Measurements from ENCODE around the gene SLC30A4.
"Not testable (repeated sequence)": the region's sequence is repeated elsewhere in the genome, so short reads cannot be mapped to it uniquely, and the experiment has no call there.

SLC30A4 gene

DNA sequence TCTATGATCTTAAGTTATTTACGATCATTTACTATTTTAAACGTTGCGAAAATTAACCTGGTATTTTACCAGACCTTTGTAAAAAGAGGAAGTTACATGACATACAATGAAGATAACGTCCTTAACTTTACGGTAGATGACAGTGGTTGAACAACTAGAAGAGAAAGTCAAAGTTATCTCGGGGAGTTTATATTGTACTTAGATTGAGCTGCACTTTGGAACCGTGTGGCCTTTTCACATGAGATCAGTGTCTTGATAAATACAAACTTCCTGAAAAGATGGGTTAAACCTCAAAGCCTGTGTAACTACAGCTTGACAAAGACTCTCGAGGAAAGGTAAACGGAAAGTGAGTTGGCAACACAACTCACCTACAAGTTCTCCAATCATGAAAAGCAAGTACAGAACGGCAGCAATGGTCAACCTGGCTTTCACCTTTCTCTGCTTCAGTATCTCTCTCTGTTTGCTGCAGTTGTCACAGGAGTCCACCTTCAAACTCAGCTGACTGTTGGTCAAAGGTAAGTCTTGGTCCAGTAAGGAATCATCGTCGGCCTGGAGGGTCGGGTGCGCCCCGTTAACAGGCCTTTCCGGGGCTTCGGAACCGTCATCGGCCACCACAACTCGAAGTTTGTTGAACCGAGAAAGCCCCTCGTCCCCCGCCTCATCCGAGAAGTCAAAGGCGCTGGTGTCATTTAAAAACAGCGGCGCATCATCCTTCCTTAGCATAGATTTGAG is 793 bp downstream of the SLC30A4 start:
- peak overlapping the region; percentile 65 to 68 for H3K4me3 ChIP-seq (replicated peaks in 1 of 2; ENCODE audit: low read depth in 2 of 2, low read length in 2 of 2)
- TF ChIP-seq, protein P1, sequence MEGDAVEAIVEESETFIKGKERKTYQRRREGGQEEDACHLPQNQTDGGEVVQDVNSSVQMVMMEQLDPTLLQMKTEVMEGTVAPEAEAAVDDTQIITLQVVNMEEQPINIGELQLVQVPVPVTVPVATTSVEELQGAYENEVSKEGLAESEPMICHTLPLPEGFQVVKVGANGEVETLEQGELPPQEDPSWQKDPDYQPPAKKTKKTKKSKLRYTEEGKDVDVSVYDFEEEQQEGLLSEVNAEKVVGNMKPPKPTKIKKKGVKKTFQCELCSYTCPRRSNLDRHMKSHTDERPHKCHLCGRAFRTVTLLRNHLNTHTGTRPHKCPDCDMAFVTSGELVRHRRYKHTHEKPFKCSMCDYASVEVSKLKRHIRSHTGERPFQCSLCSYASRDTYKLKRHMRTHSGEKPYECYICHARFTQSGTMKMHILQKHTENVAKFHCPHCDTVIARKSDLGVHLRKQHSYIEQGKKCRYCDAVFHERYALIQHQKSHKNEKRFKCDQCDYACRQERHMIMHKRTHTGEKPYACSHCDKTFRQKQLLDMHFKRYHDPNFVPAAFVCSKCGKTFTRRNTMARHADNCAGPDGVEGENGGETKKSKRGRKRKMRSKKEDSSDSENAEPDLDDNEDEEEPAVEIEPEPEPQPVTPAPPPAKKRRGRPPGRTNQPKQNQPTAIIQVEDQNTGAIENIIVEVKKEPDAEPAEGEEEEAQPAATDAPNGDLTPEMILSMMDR (IDR thresholded peaks at IDR 0.05; ENCODE audit: low read depth, low read length), result no peak
- peak in 1 of 2 donors; percentile 9 for DNase-seq (ENCODE audit: low read depth in 2 of 2)

DNA sequence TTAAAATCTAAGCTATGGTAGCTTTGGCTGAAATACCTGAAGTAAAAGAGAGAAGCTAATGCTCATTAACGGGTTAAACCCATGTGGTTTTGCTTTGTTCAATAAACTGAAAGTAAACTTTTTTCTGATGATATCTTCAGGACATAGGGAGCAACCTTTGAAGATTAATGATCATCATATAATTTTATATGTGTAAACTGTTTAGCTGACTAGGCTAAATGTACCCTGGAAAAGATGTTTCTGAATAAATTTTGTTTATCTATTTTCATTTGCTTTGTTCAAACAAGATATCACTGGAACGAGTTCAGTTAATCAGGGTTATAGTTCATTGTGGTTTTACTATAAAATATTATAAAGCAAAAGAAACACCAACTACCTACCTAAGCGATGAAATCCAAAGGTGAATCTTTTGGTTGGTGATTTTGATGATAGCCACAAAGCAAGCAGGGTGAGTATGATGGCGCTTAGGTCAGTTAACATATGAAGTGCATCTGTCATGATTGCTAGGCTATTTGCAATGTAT is 11.7 kb downstream of the SLC30A4 start:
- H3K4me3 ChIP-seq (replicated peaks in 1 of 2; ENCODE audit: low read depth in 2 of 2, low read length in 2 of 2), result no peak overlapping the region
- TF ChIP-seq, protein P1 (IDR thresholded peaks at IDR 0.05; ENCODE audit: low read depth, low read length), result no peak
- DNase-seq (ENCODE audit: low read depth in 2 of 2), result no peak

DNA sequence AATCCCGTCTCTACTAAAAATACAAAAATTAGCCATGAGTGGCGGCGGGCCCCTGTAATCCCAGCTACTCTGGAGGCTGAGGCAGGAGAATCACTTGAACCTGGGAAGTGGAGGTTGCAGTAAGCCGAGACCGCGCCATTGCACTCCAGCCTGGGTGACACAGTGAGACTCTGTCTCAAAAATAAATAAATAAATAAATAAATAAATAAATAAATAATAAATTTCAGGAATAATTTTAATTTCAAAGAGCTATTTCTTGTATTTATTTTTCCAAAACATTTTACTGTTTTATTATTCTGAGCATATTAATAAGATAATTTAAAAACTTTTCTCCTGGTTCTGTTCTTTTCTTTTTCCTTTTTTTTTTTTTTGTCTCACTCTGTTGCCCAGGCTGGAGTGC is 15.4 kb downstream of the SLC30A4 start:
- not testable (repeated sequence) for DNase-seq (ENCODE audit: low read depth in 2 of 2); H3K4me3 ChIP-seq (replicated peaks in 1 of 2; ENCODE audit: low read depth in 2 of 2, low read length in 2 of 2)

DNA sequence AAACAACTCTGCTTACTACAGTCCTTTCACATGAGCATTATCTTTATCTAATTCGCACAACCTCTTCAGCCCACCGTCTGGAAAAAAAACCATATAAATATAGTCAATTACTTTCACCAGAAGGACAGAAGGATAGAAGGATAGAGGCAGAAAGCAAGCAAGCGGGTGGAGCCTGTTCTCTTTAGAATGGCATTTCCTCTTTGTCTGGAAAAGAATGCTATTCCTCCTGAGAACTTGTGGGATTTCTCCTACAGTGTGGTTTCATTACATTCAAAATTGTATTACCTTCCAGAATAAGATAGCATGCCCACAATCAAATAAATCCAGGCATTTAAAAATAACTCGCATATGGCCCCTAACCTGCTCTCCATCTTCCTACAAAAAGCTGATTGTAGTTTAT is 23.1 kb downstream of the SLC30A4 start:
- peak; percentile 26 to 48 for DNase-seq (ENCODE audit: low read depth in 2 of 2)
- TF ChIP-seq, protein P1 (IDR thresholded peaks at IDR 0.05; ENCODE audit: low read depth, low read length), result no peak

DNA sequence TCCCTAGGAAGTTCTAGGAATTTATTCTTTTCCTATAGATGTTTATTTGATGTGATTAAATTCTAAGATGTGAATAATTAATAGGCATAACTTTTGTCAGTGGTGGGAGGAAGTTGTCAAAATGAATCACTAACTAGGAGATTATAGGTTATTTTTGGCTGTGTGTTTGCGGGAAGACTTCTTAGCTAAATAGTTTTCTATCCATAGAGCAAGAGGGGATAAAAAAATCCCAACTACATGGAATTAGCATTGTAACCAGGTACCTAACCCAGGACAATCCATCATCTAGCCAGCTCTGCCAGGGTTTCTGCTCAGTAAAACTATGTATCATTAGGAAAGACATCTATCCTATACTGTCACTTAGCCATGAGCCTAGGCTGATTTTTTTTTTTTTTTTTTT is 23.9 kb downstream of the SLC30A4 start:
- no peak for DNase-seq (ENCODE audit: low read depth in 2 of 2)
- H3K4me3 ChIP-seq (replicated peaks in 1 of 2; ENCODE audit: low read depth in 2 of 2, low read length in 2 of 2), result no peak overlapping the region
- TF ChIP-seq, protein P1 (IDR thresholded peaks at IDR 0.05; ENCODE audit: low read depth, low read length), result no peak

More for the DNA sequence above, 23.1 kb downstream of the SLC30A4 start:
- H3K4me3 ChIP-seq (replicated peaks in 1 of 2; ENCODE audit: low read depth in 2 of 2, low read length in 2 of 2), result no peak overlapping the region

DNA sequence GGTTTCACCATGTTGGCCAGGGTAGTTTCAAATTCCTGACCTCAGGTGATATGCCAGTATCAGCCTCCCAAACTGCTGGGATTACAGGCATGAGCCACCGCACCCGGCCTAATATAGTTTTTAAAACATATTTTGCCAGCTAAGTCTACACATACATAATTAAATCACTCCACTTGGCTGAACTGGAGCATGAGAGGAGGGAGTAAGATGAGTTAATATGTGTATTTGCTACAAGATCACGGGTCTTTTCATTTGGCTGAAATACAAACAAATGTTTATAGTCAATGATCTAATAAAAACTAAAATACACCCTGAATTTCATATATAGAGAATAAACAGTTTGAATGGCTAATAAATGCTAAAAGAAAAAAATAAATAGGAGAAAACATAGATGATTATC is 25.3 kb downstream of the SLC30A4 start:
- DNase-seq (ENCODE audit: low read depth in 2 of 2), result no peak
- H3K4me3 ChIP-seq (replicated peaks in 1 of 2; ENCODE audit: low read depth in 2 of 2, low read length in 2 of 2), result no peak overlapping the region
- TF ChIP-seq, protein P1 (IDR thresholded peaks at IDR 0.05; ENCODE audit: low read depth, low read length), result no peak

DNA sequence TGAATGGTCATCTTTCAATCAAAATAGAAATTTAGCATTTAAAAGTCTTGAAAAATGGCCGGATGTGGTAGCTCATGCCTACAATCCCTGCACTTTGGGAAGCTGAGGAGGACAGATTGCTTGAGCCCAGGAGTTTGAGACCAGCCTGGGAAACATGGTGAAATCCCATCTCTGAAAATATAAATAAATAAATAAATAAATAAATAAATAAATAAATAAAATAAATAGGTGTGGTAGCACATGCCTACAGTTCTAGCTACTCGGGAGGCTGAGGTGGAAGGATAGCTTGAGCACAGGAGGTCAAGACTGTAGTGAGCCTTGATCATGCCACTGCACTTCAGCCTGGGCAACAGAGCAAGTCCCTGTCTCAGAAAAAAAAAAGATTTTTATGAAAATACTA is 25.9 kb downstream of the SLC30A4 start:
- no peak overlapping the region for H3K4me3 ChIP-seq (replicated peaks in 1 of 2; ENCODE audit: low read depth in 2 of 2, low read length in 2 of 2)
- no peak for DNase-seq (ENCODE audit: low read depth in 2 of 2)
- TF ChIP-seq, protein P1 (IDR thresholded peaks at IDR 0.05; ENCODE audit: low read depth, low read length), result no peak

Measured in cardiac fibroblast (primary cell).